ENCODE data around the gene CTTN.

GRCh38 chr11:70476669-70477068 is 78.3 kb downstream of the CTTN start:
- TF ChIP-seq CTCF (IDR thresholded peaks at IDR 0.05) (no peak), POLR2A (IDR thresholded peaks at IDR 0.05) (no peak)
